Motor neuron (in vitro differentiated cells): Measurements from ENCODE around the gene PUM1. TPM values are rescaled to one million over a fixed set of nuclear protein-coding genes. Genes with fewer than 3 reads are reported as not detected.

Experiments
- ATAC-seq, 8 experiments: fragments of 200-7000 bp; cut with Tn5 transposase; replicated peaks in 6 of 8; 2 replicates each; pipeline ENCODE4 v1.8.0; 2021; ENCODE audit warnings: mild to moderate bottlenecking in 8 of 8, moderate library complexity in 8 of 8
- H3K27ac ChIP-seq, 2 donors: fragments of 250-450 bp; sonication (Bioruptor Pico); 2 replicates each; pipeline ENCODE4 v1.9.0; 2021; ENCODE audit warnings: antibody characterized with exemption in 2 of 2, mild to moderate bottlenecking in 2 of 2, moderate library complexity in 1 of 2
- H3K4me1 ChIP-seq, 2 donors: fragments of 250-450 bp; sonication (Bioruptor Pico); replicated peaks in 1 of 2; 2 replicates each; pipeline ENCODE4 v1.6.1; 2021; ENCODE audit warnings: antibody characterized with exemption in 2 of 2, mild to moderate bottlenecking in 2 of 2, moderate library complexity in 1 of 2
- H3K4me3 ChIP-seq, 5 donors: fragments of 250-450 bp; sonication (Bioruptor Pico); 2 replicates each; pipeline ENCODE4 v1.9.0; 2021; ENCODE audit warnings: antibody characterized with exemption in 5 of 5, mild to moderate bottlenecking in 5 of 5, moderate library complexity in 4 of 5
- WGBS, 10 experiments: fragments of 450-650 bp; shearing (Covaris generic); methylation state at CpG; one replicate each; pipeline ENCODE4 v1.0.0; 2022; 5-methylcytosine and 5-hydroxymethylcytosine counted together
- in situ Hi-C, 9 experiments: fragments of 400-800 bp; cut with MboI; loops; one replicate each; pipeline ENCODE4 v1.15.0; 2021; ENCODE audit warnings: low sequenced_read_pairs in 9 of 9, low pct_unique_long_range_greater_than_20kb in 2 of 9; ENCODE audit not compliant: unreplicated experiment in 9 of 9
- total RNA-seq, 8 experiments: library from RNA; unstranded; fragments of 300-600 nt; gene quantifications; 2 replicates each; pipeline versions ENCODE4 v1.2.3 to v1.2.4, GENCODE V29; 2022

The PUM1 gene
- total RNA-seq, result 100 to 1,000 TPM in 3 of 8 experiments, 10 to 100 TPM in 5; 62.3 to 123 (median 87.5) TPM

GRCh38 chr1:31065310-31066217 is at the start of gene PUM1:
PUM1 (minus strand) TSS chr1:31065717; CDS start chr1:31059566, 6,151 bp downstream.
- H3K4me1 ChIP-seq, result peaks cover 11 to 12% of the 10 kb centered on the region in 2 donors
- ATAC-seq, result peak; percentile 88 to 98 (median 96)
- WGBS, 10 experiments, result 0 to 40% (median 3%) methylated on average over 3 to 40 of the region's 72 CpGs; no CpG with 5 or more reads in 3 of the 10 experiments
- in situ Hi-C loops, result no loop called here
- H3K27ac ChIP-seq, result peak within 1 kb of the TSS; percentile 92 to 98
- peak within 1 kb of the TSS; percentile 54 to 90 (median 72) for H3K4me3 ChIP-seq

GRCh38 chr1:31112266-31112935 is 46.9 kb upstream of the PUM1 start:
- in situ Hi-C loops, result no loop called here
- Histone ChIP-seq H3K27ac (no peak overlapping the region), H3K4me3 (no peak overlapping the region), H3K4me1 (peaks cover 0 to 7% of the 10 kb centered on the region in 2 donors)
- peak in 4 of 8 experiments; percentile 67 to 85 (median 80) for ATAC-seq
- WGBS, 10 experiments, result 13 to 81% (median 21%) methylated on average over 2 to 14 of the region's 15 CpGs

- H3K27ac ChIP-seq, result no peak overlapping the region
- no peak overlapping the region for H3K4me3 ChIP-seq
- 50 to 92% (median 71%) methylated on average over 1 to 8 of the region's 8 CpGs; no CpG with 5 or more reads in 1 of the 10 experiments for WGBS, 10 experiments
- peaks cover 0 to 7% of the 10 kb centered on the region in 2 donors for H3K4me1 ChIP-seq
- in situ Hi-C loops, result no loop called here
- ATAC-seq, result peak in 6 of 8 experiments; percentile 23 to 80 (median 58)
Measured at GRCh38 chr1:31111290-31111951, 45.9 kb upstream of the PUM1 start.

GRCh38 chr1:31110846-31111245 is 45.3 kb upstream of the PUM1 start:
- WGBS, 10 experiments, result 67 to 100% (median 91%) methylated on average over 1 to 6 of the region's 7 CpGs; no CpG with 5 or more reads in 1 of the 10 experiments
- H3K27ac ChIP-seq, result no peak overlapping the region
- in situ Hi-C loops, result no loop called here
- H3K4me1 ChIP-seq, result peaks cover 0 to 7% of the 10 kb centered on the region in 2 donors
- no peak for ATAC-seq
- no peak overlapping the region for H3K4me3 ChIP-seq

GRCh38 chr1:31108861-31109260 is 43.3 kb upstream of the PUM1 start:
- Histone ChIP-seq H3K4me3 (no peak overlapping the region), H3K4me1 (peaks cover 0 to 7% of the 10 kb centered on the region in 2 donors), H3K27ac (no peak overlapping the region)
- in situ Hi-C loops, result no loop called here
- WGBS, 10 experiments, result 80 to 97% (median 92%) methylated on average over 1 to 5 of the region's 5 CpGs; no CpG with 5 or more reads in 2 of the 10 experiments
- no peak for ATAC-seq

- in situ Hi-C loops, result no loop called here
- no peak for ATAC-seq
- 56 to 100% (median 89%) methylated on average over 2 to 8 of the region's 8 CpGs; no CpG with 5 or more reads in 2 of the 10 experiments for WGBS, 10 experiments
- Histone ChIP-seq H3K4me1 (peaks cover 0 to 7% of the 10 kb centered on the region in 2 donors), H3K27ac (no peak overlapping the region), H3K4me3 (no peak overlapping the region)
Measured at GRCh38 chr1:31105646-31106045, 40.1 kb upstream of the PUM1 start.

- ATAC-seq, result peak in 1 of 8 experiments; percentile 60
- Histone ChIP-seq H3K4me1 (peaks cover 0 to 7% of the 10 kb centered on the region in 2 donors), H3K27ac (no peak overlapping the region), H3K4me3 (no peak overlapping the region)
- in situ Hi-C loops, result no loop called here
- WGBS, 10 experiments, result 73 to 100% (median 87%) methylated on average over 1 to 4 of the region's 5 CpGs; no CpG with 5 or more reads in 4 of the 10 experiments
Measured at GRCh38 chr1:31102501-31102950, 37.0 kb upstream of the PUM1 start.

- no peak overlapping the region for H3K4me3 ChIP-seq
- in situ Hi-C loops, result no loop called here
- WGBS, 10 experiments, result 43 to 100% (median 78%) methylated on average over 1 to 4 of the region's 4 CpGs; no CpG with 5 or more reads in 2 of the 10 experiments
- peak in 7 of 8 experiments; percentile 26 to 48 (median 41) for ATAC-seq
- no peak overlapping the region for H3K27ac ChIP-seq
- H3K4me1 ChIP-seq, result peaks cover 0 to 7% of the 10 kb centered on the region in 2 donors
Measured at GRCh38 chr1:31101147-31101502, 35.6 kb upstream of the PUM1 start.

- Histone ChIP-seq H3K4me1 (peaks cover 0 to 7% of the 10 kb centered on the region in 2 donors), H3K27ac (no peak overlapping the region), H3K4me3 (no peak overlapping the region)
- WGBS, 10 experiments, result 44 to 90% (median 78%) methylated on average over 3 to 6 of the region's 6 CpGs; no CpG with 5 or more reads in 3 of the 10 experiments
- ATAC-seq, result peak in 3 of 8 experiments; percentile 46 to 75 (median 66)
- in situ Hi-C loops, result no loop called here
Measured at GRCh38 chr1:31099293-31100032, 33.9 kb upstream of the PUM1 start.

- no peak for ATAC-seq
- Histone ChIP-seq H3K4me1 (peaks cover 0 to 3% of the 10 kb centered on the region in 2 donors), H3K4me3 (no peak overlapping the region), H3K27ac (no peak overlapping the region)
- in situ Hi-C loops, result no loop called here
- WGBS, 10 experiments, result 75 to 87% (median 84%) methylated on average over 1 to 6 of the region's 6 CpGs; no CpG with 5 or more reads in 5 of the 10 experiments
Measured at GRCh38 chr1:31095985-31096384, 30.5 kb upstream of the PUM1 start.

GRCh38 chr1:31095298-31095981 is 29.9 kb upstream of the PUM1 start:
- ATAC-seq, result peak in 3 of 8 experiments; percentile 47 to 52 (median 49)
- WGBS, 10 experiments, result 17 to 93% (median 85%) methylated on average over 1 to 12 of the region's 12 CpGs; no CpG with 5 or more reads in 2 of the 10 experiments
- in situ Hi-C loops, result no loop called here
- no peak overlapping the region for H3K4me3 ChIP-seq
- H3K4me1 ChIP-seq, result no peaks in the 10 kb centered on the region
- no peak overlapping the region for H3K27ac ChIP-seq
